HEK293 (cell line): ENCODE data around the gene NEK2.

ENCODE experiments used
- KLF16 ChIP-seq: fragments of 450-650 bp; formaldehyde crosslinking; IDR thresholded peaks from 2 replicates; pipeline ENCODE4 v1.5.1; 2017; ENCODE audit warnings: missing biosample characterization, missing genetic modification characterization
- PRDM6 ChIP-seq: fragments of 450-650 bp; formaldehyde crosslinking; IDR thresholded peaks from 2 replicates; pipeline ENCODE4 v1.5.1; 2017; ENCODE audit warnings: missing biosample characterization, missing genetic modification characterization
- SETDB1 ChIP-seq: IDR thresholded peaks from one replicate; pipeline ENCODE4 v1.6.1; 2017; ENCODE audit warnings: mild to moderate bottlenecking, low read length, moderate library complexity, mixed read lengths; ENCODE audit not compliant: insufficient read length
- ZBTB1 ChIP-seq: fragments of 450-650 bp; formaldehyde crosslinking; IDR thresholded peaks from 2 replicates; pipeline ENCODE4 v1.5.1; 2016; ENCODE audit warnings: missing biosample characterization, missing genetic modification characterization
- ZBTB21 ChIP-seq: fragments of 450-650 bp; formaldehyde crosslinking; IDR thresholded peaks from 2 replicates; pipeline ENCODE4 v1.5.1; 2017; ENCODE audit warnings: missing biosample characterization, missing genetic modification characterization
- ZIC2 ChIP-seq: fragments of 450-650 bp; formaldehyde crosslinking; IDR thresholded peaks from 2 replicates; pipeline ENCODE4 v1.5.1; 2016; ENCODE audit warnings: missing biosample characterization, missing genetic modification characterization
- ZNF121 ChIP-seq: fragments of 450-650 bp; formaldehyde crosslinking; IDR thresholded peaks from 2 replicates; pipeline ENCODE4 v1.5.1; 2016; ENCODE audit warnings: missing biosample characterization, missing genetic modification characterization
- ZNF132 ChIP-seq: fragments of 450-650 bp; formaldehyde crosslinking; IDR thresholded peaks from 2 replicates; pipeline ENCODE4 v1.5.1; 2017; ENCODE audit warnings: missing biosample characterization, missing genetic modification characterization, borderline replicate concordance
- ZNF138 ChIP-seq: fragments of 450-650 bp; formaldehyde crosslinking; IDR thresholded peaks from 2 replicates; pipeline ENCODE4 v1.5.1; 2016; ENCODE audit warnings: missing biosample characterization, missing genetic modification characterization, borderline replicate concordance
- ZNF311 ChIP-seq: fragments of 450-650 bp; formaldehyde crosslinking; IDR thresholded peaks from 2 replicates; pipeline ENCODE4 v1.5.1; 2017; ENCODE audit warnings: missing biosample characterization, missing genetic modification characterization, borderline replicate concordance
- ZNF433 ChIP-seq: fragments of 450-650 bp; formaldehyde crosslinking; IDR thresholded peaks from 2 replicates; pipeline ENCODE4 v1.5.1; 2016; ENCODE audit warnings: missing biosample characterization, missing genetic modification characterization, low read depth
- ZNF76 ChIP-seq: fragments of 450-650 bp; formaldehyde crosslinking; IDR thresholded peaks from 2 replicates; pipeline ENCODE4; 2016; ENCODE audit warnings: low read depth, missing biosample characterization, missing genetic modification characterization, borderline replicate concordance
- TF ChIP-seq, protein P1 (sequence below): fragments of 450-650 bp; formaldehyde crosslinking; IDR thresholded peaks from 2 replicates; pipeline ENCODE4 v1.5.1; 2016; ENCODE audit warnings: missing biosample characterization, missing genetic modification characterization

DNA sequence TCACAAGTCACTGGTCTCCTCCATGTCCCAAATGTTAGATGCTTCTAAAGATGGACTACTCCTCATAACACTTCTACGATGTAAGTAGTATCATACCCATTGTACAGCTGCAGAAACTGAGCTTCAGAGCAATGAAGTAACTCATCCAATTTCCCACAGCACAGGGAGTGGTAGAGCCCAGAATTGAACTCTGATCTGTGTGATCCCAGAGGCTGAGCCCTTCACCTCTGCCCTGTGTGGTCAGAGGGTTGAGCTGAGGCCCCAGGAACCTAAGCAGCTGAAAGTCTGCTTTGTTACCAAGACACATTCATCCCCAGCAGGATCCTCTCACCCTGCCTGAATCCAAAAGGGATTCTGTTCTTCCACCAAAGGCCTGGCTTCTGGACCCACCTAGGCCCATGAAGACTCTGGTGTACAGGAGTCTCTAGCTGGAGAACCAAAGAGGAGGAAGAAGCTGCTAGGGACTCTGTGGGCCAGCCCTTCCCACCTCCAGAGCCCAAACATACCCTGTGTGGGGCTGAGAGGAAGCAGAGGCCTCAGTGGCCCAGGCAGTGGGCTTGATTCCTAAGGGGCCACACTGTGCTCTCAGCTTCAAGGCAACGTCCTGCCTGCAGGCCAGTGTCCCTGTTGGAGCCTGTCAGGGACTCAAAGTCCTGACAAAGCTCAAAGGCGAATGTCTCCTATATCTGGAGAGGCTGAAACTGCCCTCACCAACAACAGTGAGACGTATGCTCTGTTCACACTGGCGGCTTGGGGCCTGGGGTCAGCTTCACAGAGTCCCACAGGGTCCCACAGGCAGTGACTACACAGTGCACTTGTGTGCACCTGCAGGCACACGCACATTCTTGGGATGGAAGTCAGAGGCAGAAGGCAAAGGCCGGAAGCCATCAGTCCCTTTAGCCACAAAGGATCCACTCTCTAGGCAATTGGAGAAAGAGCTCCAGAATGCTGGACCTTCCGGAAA lies 56.1 kb downstream of the NEK2 start:
- TF ChIP-seq, protein P1, sequence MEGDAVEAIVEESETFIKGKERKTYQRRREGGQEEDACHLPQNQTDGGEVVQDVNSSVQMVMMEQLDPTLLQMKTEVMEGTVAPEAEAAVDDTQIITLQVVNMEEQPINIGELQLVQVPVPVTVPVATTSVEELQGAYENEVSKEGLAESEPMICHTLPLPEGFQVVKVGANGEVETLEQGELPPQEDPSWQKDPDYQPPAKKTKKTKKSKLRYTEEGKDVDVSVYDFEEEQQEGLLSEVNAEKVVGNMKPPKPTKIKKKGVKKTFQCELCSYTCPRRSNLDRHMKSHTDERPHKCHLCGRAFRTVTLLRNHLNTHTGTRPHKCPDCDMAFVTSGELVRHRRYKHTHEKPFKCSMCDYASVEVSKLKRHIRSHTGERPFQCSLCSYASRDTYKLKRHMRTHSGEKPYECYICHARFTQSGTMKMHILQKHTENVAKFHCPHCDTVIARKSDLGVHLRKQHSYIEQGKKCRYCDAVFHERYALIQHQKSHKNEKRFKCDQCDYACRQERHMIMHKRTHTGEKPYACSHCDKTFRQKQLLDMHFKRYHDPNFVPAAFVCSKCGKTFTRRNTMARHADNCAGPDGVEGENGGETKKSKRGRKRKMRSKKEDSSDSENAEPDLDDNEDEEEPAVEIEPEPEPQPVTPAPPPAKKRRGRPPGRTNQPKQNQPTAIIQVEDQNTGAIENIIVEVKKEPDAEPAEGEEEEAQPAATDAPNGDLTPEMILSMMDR (tag by site-specific recombination) = no peak
- no peak for TF ChIP-seq ZNF311 (tag by site-specific recombination)
- no peak for TF ChIP-seq ZNF76 (tag by site-specific recombination)
- no peak for TF ChIP-seq SETDB1
- TF ChIP-seq ZIC2 (tag by site-specific recombination) = no peak
- TF ChIP-seq PRDM6 (tag by site-specific recombination) = no peak
- no peak for TF ChIP-seq ZNF121 (tag by site-specific recombination)
- TF ChIP-seq ZNF132 (tag by site-specific recombination) = no peak
- no peak for TF ChIP-seq ZBTB21 (tag by site-specific recombination)
- TF ChIP-seq ZNF433 (tag by site-specific recombination) = no peak
- no peak for TF ChIP-seq ZNF138 (tag by site-specific recombination)
- TF ChIP-seq ZBTB1 (tag by site-specific recombination) = no peak
- TF ChIP-seq KLF16 (tag by site-specific recombination) = no peak
